A673 (cell line): Measurements from ENCODE around the gene C1orf21.

ENCODE experiments used
- EZH2 ChIP-seq: fragments of 200-600 bp; sonication (generic); IDR thresholded peaks from 2 replicates; pipeline ENCODE4 v1.6.1; 2017; ENCODE audit warnings: borderline replicate concordance, low read depth, mild to moderate bottlenecking, mixed read lengths, antibody characterized with exemption, low read length; ENCODE audit not compliant: poor library complexity, severe bottlenecking
- TF ChIP-seq, protein P1 (sequence below): fragments of 300-800, 200-600 bp; sonication (generic); conservative IDR thresholded peaks from 2 replicates; pipeline ENCODE4 v1.5.1; 2017; ENCODE audit warnings: low read depth, mild to moderate bottlenecking, antibody characterized with exemption, low read length, moderate library complexity, mixed read lengths

DNA sequence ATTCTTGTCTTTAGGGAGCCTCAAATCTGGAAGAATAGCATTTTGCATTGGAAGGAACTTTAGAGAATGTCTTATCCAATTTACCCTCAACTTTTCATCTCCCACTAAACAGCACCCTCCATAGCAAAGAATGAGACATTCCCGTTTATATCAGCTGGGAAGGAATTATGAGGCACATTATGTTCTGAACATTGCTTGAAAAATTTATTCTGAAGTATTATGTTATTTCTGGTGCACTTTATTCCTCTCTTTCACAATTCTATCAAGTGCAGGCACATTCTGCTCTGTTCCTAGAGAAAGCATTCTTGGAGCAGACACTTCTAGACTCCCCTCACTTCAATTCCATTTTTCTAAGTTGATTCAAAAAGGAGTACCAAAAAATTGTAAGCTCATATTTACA is 220.0 kb downstream of the C1orf21 start:
- TF ChIP-seq, protein P1, sequence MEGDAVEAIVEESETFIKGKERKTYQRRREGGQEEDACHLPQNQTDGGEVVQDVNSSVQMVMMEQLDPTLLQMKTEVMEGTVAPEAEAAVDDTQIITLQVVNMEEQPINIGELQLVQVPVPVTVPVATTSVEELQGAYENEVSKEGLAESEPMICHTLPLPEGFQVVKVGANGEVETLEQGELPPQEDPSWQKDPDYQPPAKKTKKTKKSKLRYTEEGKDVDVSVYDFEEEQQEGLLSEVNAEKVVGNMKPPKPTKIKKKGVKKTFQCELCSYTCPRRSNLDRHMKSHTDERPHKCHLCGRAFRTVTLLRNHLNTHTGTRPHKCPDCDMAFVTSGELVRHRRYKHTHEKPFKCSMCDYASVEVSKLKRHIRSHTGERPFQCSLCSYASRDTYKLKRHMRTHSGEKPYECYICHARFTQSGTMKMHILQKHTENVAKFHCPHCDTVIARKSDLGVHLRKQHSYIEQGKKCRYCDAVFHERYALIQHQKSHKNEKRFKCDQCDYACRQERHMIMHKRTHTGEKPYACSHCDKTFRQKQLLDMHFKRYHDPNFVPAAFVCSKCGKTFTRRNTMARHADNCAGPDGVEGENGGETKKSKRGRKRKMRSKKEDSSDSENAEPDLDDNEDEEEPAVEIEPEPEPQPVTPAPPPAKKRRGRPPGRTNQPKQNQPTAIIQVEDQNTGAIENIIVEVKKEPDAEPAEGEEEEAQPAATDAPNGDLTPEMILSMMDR = no peak
- TF ChIP-seq EZH2 = no peak
